GM06990 (cell line): ENCODE measurements around the gene WDR45.
"Not testable (repeated sequence)": the region's sequence is repeated elsewhere in the genome, so short reads cannot be mapped to it uniquely, and the experiment has no call there.

ENCODE experiments used
- DNase-seq: peaks from one replicate; pipeline ENCODE4 v3.0.0-alpha.2; 2011; ENCODE audit not compliant: insufficient read length; ENCODE audit errors: extremely low read depth
- H3K27me3 ChIP-seq: replicated peaks from 2 replicates; pipeline ENCODE4 v1.6.0; 2011; ENCODE audit warnings: low read length; ENCODE audit not compliant: control insufficient read depth, insufficient read depth
- H3K36me3 ChIP-seq: 2 replicates; pipeline ENCODE4 v1.5.1; 2011; ENCODE audit warnings: low read length; ENCODE audit not compliant: control insufficient read depth, insufficient read depth
- H3K4me3 ChIP-seq: replicated peaks from 2 replicates; pipeline ENCODE4 v1.5.1; 2011; ENCODE audit warnings: low read depth, mild to moderate bottlenecking, control low read depth, low read length
- CTCF ChIP-seq: IDR thresholded peaks from 2 replicates; pipeline ENCODE4 v1.5.1; 2011; ENCODE audit warnings: low read length, control low read depth, mild to moderate bottlenecking, inconsistent platforms; ENCODE audit not compliant: insufficient read depth, poor library complexity, severe bottlenecking

WDR45 gene

GRCh38 chrX:49079489-49080428, at the start of gene WDR45:
WDR45 (minus strand) TSS chrX:49079887; CDS start chrX:49078095, 1,792 bp downstream.
- peak; percentile 76 for DNase-seq
- no peak for TF ChIP-seq CTCF
- peak within 1 kb of the TSS; percentile 75 for H3K4me3 ChIP-seq
- H3K27me3 ChIP-seq = no peaks in the 10 kb centered on the region
- H3K36me3 ChIP-seq = peaks cover 2% of the 10 kb centered on the region; the same call in 1 of the 2 replicates

GRCh38 chrX:49129427-49129826, 49.7 kb upstream of the WDR45 start:
- no peaks in the 10 kb centered on the region for H3K27me3 ChIP-seq
- DNase-seq = no peak

GRCh38 chrX:49127742-49128258, 48.1 kb upstream of the WDR45 start:
- not testable (repeated sequence) for H3K27me3 ChIP-seq, H3K4me3 ChIP-seq, DNase-seq, H3K36me3 ChIP-seq

More at GRCh38 chrX:49129427-49129826, 49.7 kb upstream of the WDR45 start:
- Histone ChIP-seq H3K4me3 (no peak overlapping the region), H3K36me3 (no peaks in the 10 kb centered on the region)
- TF ChIP-seq CTCF = no peak

GRCh38 chrX:49122499-49122898, 42.8 kb upstream of the WDR45 start:
- Histone ChIP-seq H3K27me3 (no peaks in the 10 kb centered on the region), H3K36me3 (no peaks in the 10 kb centered on the region; the same call in none of the 2 replicates), H3K4me3 (peak overlapping the region; percentile 80)
- no peak for DNase-seq
- no peak for TF ChIP-seq CTCF

- TF ChIP-seq CTCF = peak; percentile 1
- no peak for DNase-seq
- Histone ChIP-seq H3K4me3 (no peak overlapping the region), H3K27me3 (no peaks in the 10 kb centered on the region), H3K36me3 (peaks cover 7% of the 10 kb centered on the region)
Observed at GRCh38 chrX:49120091-49120490, 40.4 kb upstream of the WDR45 start.

GRCh38 chrX:49117581-49117980, 37.9 kb upstream of the WDR45 start:
- Histone ChIP-seq H3K36me3 (peaks cover 11% of the 10 kb centered on the region), H3K27me3 (no peaks in the 10 kb centered on the region), H3K4me3 (no peak overlapping the region)
- DNase-seq = no peak
- TF ChIP-seq CTCF = no peak
